HG02610 (cell line): Measurements from ENCODE around the gene SCARB1.

ENCODE experiments used
- ATAC-seq: cut with Tn5 transposase; IDR thresholded peaks from one replicate; pipeline ENCODE4 v1.9.1; 2021; ENCODE audit warnings: mild to moderate bottlenecking, moderate library complexity; ENCODE audit not compliant: unreplicated experiment

The SCARB1 gene

GRCh38 chr12:124824195-124824594 lies 39.5 kb downstream of the SCARB1 start:
- no peak for ATAC-seq

DNA sequence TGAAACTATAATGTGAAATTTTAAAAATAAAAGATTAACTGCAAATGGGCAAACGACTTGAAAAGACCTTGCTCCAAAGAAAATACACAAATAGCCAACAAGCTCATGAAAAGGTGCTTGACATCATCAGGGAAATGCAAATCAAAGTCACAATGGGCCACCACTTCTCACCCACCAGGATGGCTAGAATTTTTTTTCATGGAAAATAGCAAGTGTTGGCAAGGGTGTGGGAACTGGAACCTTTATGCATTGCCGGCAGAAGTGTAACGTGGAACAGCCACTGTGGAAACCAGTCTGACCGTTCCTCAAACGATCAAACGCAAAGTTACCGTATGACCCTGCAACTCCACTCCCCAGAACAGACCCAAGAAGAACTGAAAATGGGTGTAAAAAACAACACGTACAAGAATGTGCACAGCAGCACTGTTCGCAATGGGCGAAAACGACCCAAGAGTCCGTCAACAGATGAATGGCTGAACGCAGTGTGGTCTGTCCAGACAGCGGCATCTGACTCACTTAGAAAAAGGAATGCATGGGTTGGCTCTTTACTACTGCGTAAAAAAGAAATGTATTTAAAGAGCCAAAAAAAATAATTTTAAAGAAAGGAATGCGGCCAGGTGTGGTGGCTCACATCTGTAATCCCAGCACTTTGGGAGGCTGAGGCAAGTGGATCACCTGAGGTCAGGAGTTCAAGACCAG lies 40.2 kb downstream of the SCARB1 start:
- no peak for ATAC-seq

- ATAC-seq, result no peak
Measured at GRCh38 chr12:124822218-124822617, 41.4 kb downstream of the SCARB1 start.

- no peak for ATAC-seq
Measured at GRCh38 chr12:124821252-124822200, 42.1 kb downstream of the SCARB1 start.

GRCh38 chr12:124820199-124820598 lies 43.5 kb downstream of the SCARB1 start:
- ATAC-seq, result no peak

GRCh38 chr12:124819525-124819924 lies 44.1 kb downstream of the SCARB1 start:
- no peak for ATAC-seq

DNA sequence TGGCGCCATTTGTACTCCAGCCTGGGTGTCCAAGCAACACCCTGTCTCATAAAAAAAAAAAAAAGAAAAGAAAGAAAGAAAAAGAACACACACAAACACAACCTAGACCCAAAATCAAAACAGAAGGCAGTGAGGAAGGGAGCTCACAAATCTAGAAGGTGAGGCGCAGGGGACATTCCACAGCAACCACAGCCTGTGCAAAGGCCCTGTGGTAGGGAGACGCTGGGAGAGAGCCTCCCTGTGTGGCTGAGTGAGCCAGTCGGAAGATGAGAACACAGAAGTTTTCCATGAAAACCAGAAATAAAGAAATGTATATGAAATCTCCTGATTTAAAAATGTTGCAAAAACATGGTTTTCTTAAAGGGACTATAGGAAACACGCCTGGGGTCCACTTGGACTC lies 44.6 kb downstream of the SCARB1 start:
- ATAC-seq, result no peak

DNA sequence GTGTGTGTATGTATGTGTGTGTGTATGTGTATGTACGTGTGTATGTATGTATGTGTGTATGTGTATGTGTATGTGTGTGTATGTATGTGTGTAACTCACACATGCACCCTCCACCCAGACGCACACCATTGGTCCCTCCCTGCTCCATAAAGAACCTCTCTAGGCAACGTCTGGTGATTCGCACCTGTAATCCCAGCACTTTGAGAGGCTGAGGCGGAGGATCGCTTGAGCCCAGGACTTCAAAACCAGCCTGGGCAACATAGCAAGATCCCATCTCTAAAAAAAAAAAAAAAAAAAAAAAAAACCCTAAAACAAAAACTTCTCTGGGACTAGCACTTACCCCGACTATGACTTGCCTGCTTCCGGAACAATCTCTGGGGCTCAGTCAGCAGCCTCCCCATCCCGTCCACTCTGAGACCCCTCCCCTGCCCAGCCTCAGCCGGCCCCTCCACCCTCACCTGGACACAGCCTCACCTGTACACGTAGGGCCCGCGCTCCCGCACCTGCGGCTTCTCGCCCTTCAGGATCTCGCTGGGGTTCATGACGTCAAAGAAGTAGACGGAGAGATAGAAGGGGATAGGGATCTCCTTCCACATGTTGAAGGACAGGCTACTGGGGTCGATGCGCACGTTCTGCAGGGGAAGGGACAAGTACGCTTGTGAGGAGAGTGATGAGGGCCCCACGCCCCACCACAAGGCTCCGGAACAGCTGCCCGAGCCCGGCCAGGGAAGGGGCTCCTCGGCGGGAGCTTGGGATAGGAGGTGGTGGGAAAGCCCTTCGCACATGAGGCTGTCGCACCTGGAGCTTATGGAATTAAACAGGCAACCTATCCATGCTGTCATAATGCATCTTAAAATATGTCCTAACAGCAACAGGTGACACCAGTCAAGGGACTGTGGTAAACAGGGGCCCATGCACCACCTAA lies 46.3 kb downstream of the SCARB1 start:
- no peak for ATAC-seq

GRCh38 chr12:124816295-124816854 lies 47.3 kb downstream of the SCARB1 start:
- no peak for ATAC-seq

DNA sequence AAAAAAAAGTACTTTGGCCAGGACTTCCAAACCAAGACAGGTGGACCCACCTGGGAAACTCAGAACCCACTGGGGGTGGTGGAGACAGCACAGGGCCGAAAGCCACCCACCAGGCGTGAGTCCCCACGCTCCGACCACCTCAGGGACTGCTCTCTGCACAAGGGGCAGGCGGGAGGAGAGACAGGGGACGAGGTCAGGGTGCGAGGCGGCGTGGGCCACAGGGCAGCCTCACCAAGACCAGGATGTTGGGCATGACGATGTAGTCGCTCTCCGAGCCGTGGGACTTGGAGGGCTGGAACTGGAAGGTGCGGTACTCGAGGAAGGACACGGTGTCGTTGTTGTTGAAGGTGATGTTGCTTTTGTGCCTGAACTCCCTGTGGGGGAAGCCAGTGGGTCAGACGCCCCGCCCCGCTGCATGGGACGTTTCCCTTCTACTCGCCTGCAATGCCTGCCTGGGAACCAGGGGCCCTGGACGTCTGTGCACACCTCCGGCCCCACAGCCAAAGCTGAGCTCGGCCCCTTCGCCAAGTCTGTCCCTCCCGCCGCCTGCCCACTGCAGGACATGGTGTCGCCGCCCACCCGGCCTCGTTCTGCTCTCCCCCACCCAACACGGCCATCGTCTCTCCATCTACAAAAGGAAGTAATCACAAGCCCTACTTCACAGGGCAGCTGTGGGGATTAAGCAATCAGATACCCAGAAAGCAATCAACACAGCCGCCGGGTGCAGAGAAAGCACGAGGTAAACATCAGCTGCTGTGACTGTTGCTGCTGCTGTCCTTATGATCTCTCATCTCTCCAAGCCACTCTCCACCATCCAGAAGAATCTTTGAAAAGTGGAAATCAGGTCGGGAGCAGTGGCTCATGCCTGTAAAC lies 48.7 kb downstream of the SCARB1 start:
- ATAC-seq, result no peak

GRCh38 chr12:124813782-124814181 lies 49.9 kb downstream of the SCARB1 start:
- ATAC-seq, result no peak

GRCh38 chr12:124812979-124813378 lies 50.7 kb downstream of the SCARB1 start:
- ATAC-seq, result no peak

- no peak for ATAC-seq
Measured at GRCh38 chr12:124812356-124812755, 51.3 kb downstream of the SCARB1 start.

DNA sequence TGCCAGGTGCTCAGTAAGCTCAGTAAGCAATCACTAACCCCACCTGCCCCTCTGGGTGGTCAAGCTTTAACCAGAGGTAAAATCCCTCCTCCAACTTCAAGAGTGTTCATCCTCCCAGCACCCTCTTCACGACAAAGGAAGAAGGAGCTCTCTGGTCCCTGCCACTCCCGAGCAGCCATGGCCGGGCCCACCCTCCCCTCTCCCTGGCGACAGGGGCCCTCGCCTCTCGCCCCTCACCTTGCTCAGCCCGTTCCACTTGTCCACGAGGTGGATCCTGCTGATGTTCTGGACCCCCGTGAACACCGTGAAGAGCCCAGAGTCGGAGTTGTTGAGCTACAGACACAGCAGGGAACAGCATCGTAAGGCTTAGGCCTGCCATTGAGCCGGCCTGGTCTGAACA lies 52.0 kb downstream of the SCARB1 start:
- no peak for ATAC-seq

DNA sequence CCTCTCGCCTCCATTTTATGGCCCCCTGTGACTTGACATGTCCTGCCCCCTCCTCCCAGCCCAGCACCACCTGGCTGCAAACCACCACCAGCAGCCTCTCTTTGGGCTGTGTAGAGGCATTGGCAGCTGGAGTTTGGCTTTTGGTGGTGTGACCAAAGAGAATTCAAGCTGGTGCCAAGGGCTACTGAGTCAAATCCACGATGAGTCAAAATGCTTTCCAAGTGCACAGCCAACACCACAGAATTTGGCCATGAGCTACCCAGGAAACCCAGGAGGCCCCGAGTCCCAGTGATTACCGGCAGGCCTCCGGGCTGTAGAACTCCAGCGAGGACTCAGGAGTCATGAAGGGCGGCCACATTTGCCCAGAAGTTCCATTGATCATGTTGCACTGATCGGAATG lies 53.8 kb downstream of the SCARB1 start:
- no peak for ATAC-seq

GRCh38 chr12:124809391-124809790 lies 54.3 kb downstream of the SCARB1 start:
- no peak for ATAC-seq

DNA sequence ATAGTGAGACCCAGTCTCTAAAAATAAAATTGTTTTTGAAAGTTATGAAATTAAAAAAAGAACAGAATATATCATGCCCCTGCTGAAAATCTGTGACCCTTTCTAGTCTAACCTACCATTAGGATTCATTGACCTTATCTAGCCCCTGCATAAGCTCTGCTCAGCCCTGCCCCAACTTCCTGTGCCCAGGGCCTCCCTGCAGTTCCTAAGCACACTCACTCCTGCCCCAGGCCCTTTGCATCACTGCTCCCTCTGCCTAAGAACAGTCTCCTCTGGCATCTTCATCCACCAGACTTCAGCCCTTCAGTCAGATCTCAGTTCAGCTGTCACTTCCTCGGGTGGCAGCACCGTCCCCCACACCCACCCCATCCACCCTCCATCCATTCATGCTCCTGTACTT lies 55.4 kb downstream of the SCARB1 start:
- no peak for ATAC-seq

- ATAC-seq, result no peak
Measured at GRCh38 chr12:124805876-124806668, 57.6 kb downstream of the SCARB1 start.

DNA sequence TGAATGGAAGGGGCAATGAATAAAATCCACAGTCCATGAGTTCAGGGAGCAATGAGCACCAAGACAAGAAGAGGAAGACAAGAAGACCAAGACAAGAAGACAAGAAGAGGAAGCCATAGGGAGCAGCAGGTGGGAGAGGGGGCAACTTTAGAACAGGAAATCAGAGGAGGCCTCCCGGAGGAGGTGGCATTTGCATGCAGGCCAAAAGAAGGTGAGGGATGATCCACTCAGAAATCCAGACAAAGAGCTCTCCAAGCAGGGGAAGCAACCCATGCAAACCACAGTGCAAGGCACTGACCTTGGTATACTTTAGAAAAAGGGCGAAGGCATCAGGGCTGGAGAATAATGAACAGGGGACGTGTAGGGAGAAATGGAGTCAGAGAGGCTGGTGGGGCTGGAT lies 58.6 kb downstream of the SCARB1 start:
- no peak for ATAC-seq
